MG63 (cell line): ENCODE results near the gene ANKRD60. TPM values are rescaled to one million over a fixed set of nuclear protein-coding genes. Genes with fewer than 3 reads are reported as not detected.

Experiments used
- DNase-seq: peaks from one replicate; pipeline ENCODE4 v3.0.0-alpha.2; 2020
- H3K27me3 ChIP-seq: fragments of 250-450 bp; sonication (Bioruptor Pico); 2 replicates; pipeline ENCODE4 v1.5.1; 2020; ENCODE audit warnings: mild to moderate bottlenecking, moderate library complexity
- H3K36me3 ChIP-seq: fragments of 250-450 bp; sonication (Bioruptor Pico); 2 replicates; pipeline ENCODE4 v1.5.1; 2020; ENCODE audit warnings: mild to moderate bottlenecking, moderate library complexity
- H3K4me3 ChIP-seq: fragments of 250-450 bp; sonication (Bioruptor Pico); 2 replicates; pipeline ENCODE4 v1.5.1; 2020; ENCODE audit warnings: mild to moderate bottlenecking, moderate library complexity
- H3K9me3 ChIP-seq: fragments of 250-450 bp; sonication (Bioruptor Pico); 2 replicates; pipeline ENCODE4 v1.5.1; 2020; ENCODE audit warnings: mild to moderate bottlenecking, moderate library complexity
- total RNA-seq: library from RNA; depleted of rRNA; stranded (reverse); fragments of >200 nt; shearing (Covaris generic); gene quantifications from 2 replicates; pipeline ENCODE4 v1.2.3, GENCODE V29; 2014; ENCODE audit warnings: low replicate concordance; rRNA removed

ANKRD60 gene
- not detected in 2 replicates for total RNA-seq

- 0 out of 2 replicates have a peak, but pooled peaks cover 4% of the 10 kb centered on the region for H3K27me3 ChIP-seq
Measured at GRCh38 chr20:58228484-58229197, at the start of gene ANKRD60. TSS of gene ANKRD60 (minus strand) at chr20:58228653. CDS start at chr20:58228653, 0 bp downstream.

GRCh38 chr20:58277578-58278472 lies 49.4 kb upstream of the ANKRD60 start:
- no peak for DNase-seq
- peaks cover 15% of the 10 kb centered on the region for H3K9me3 ChIP-seq

More at GRCh38 chr20:58228484-58229197, at the start of gene ANKRD60:
- Histone ChIP-seq H3K4me3 (peak within 1 kb of the TSS; percentile 39), H3K36me3 (no peaks in the 10 kb centered on the region), H3K9me3 (no peaks in the 10 kb centered on the region)
- DNase-seq, result peak; percentile 60

GRCh38 chr20:58277107-58277506 lies 48.7 kb upstream of the ANKRD60 start:
- no peaks in the 10 kb centered on the region for H3K27me3 ChIP-seq
- H3K4me3 ChIP-seq, result no peak overlapping the region
- DNase-seq, result no peak
- H3K36me3 ChIP-seq, result no peaks in the 10 kb centered on the region
- H3K9me3 ChIP-seq, result peaks cover 15% of the 10 kb centered on the region

More at GRCh38 chr20:58277578-58278472, 49.4 kb upstream of the ANKRD60 start:
- no peak overlapping the region for H3K4me3 ChIP-seq
- no peaks in the 10 kb centered on the region for H3K36me3 ChIP-seq
- H3K27me3 ChIP-seq, result no peaks in the 10 kb centered on the region

- no peak for DNase-seq
- H3K27me3 ChIP-seq, result no peaks in the 10 kb centered on the region
- H3K4me3 ChIP-seq, result no peak overlapping the region
- H3K36me3 ChIP-seq, result no peaks in the 10 kb centered on the region; the same call in 1 of the 2 replicates
- H3K9me3 ChIP-seq, result peaks cover 15% of the 10 kb centered on the region
Measured at GRCh38 chr20:58274384-58274783, 45.9 kb upstream of the ANKRD60 start.

- peak; percentile 34 for DNase-seq
- H3K9me3 ChIP-seq, result peaks cover 15% of the 10 kb centered on the region
- no peak overlapping the region for H3K4me3 ChIP-seq
- no peaks in the 10 kb centered on the region; the same call in 1 of the 2 replicates for H3K36me3 ChIP-seq
- no peaks in the 10 kb centered on the region for H3K27me3 ChIP-seq
Measured at GRCh38 chr20:58271606-58272351, 43.3 kb upstream of the ANKRD60 start.

GRCh38 chr20:58268936-58269619 lies 40.6 kb upstream of the ANKRD60 start:
- no peaks in the 10 kb centered on the region for H3K27me3 ChIP-seq

GRCh38 chr20:58268421-58268821 lies 40.0 kb upstream of the ANKRD60 start:
- Histone ChIP-seq H3K36me3 (peaks cover 10% of the 10 kb centered on the region), H3K9me3 (no peaks in the 10 kb centered on the region), H3K27me3 (no peaks in the 10 kb centered on the region), H3K4me3 (no peak overlapping the region)
- no peak for DNase-seq

More at GRCh38 chr20:58268936-58269619, 40.6 kb upstream of the ANKRD60 start:
- peaks cover 6% of the 10 kb centered on the region for H3K36me3 ChIP-seq
- no peak overlapping the region for H3K4me3 ChIP-seq
- DNase-seq, result no peak
- H3K9me3 ChIP-seq, result peaks cover 2% of the 10 kb centered on the region; the same call in 1 of the 2 replicates

GRCh38 chr20:58267389-58268215 lies 39.1 kb upstream of the ANKRD60 start:
- no peaks in the 10 kb centered on the region for H3K27me3 ChIP-seq

GRCh38 chr20:58264271-58264670 lies 35.8 kb upstream of the ANKRD60 start:
- no peak for DNase-seq
- H3K4me3 ChIP-seq, result no peak overlapping the region
- H3K27me3 ChIP-seq, result no peaks in the 10 kb centered on the region
- no peaks in the 10 kb centered on the region for H3K9me3 ChIP-seq
- H3K36me3 ChIP-seq, result peaks cover 10% of the 10 kb centered on the region

More at GRCh38 chr20:58267389-58268215, 39.1 kb upstream of the ANKRD60 start:
- H3K36me3 ChIP-seq, result peaks cover 10% of the 10 kb centered on the region
- no peaks in the 10 kb centered on the region for H3K9me3 ChIP-seq
- no peak for DNase-seq
- no peak overlapping the region for H3K4me3 ChIP-seq

- Histone ChIP-seq H3K4me3 (no peak overlapping the region), H3K27me3 (no peaks in the 10 kb centered on the region)
- DNase-seq, result no peak
Measured at GRCh38 chr20:58261660-58262059, 33.2 kb upstream of the ANKRD60 start.

GRCh38 chr20:58260006-58260405 lies 31.6 kb upstream of the ANKRD60 start:
- Histone ChIP-seq H3K36me3 (peaks cover 8% of the 10 kb centered on the region), H3K27me3 (no peaks in the 10 kb centered on the region), H3K4me3 (no peak overlapping the region), H3K9me3 (no peaks in the 10 kb centered on the region)
- no peak for DNase-seq

More at GRCh38 chr20:58261660-58262059, 33.2 kb upstream of the ANKRD60 start:
- peaks cover 14% of the 10 kb centered on the region for H3K36me3 ChIP-seq
- H3K9me3 ChIP-seq, result no peaks in the 10 kb centered on the region

GRCh38 chr20:58256842-58257241 lies 28.4 kb upstream of the ANKRD60 start:
- Histone ChIP-seq H3K4me3 (no peak overlapping the region), H3K36me3 (peaks cover 4% of the 10 kb centered on the region; the same call in 1 of the 2 replicates), H3K9me3 (peaks cover 8% of the 10 kb centered on the region), H3K27me3 (no peaks in the 10 kb centered on the region)
- DNase-seq, result no peak

GRCh38 chr20:58256307-58256706 lies 27.9 kb upstream of the ANKRD60 start:
- Histone ChIP-seq H3K4me3 (no peak overlapping the region), H3K27me3 (no peaks in the 10 kb centered on the region), H3K36me3 (peaks cover 4% of the 10 kb centered on the region; the same call in 1 of the 2 replicates), H3K9me3 (peaks cover 8% of the 10 kb centered on the region)
- no peak for DNase-seq

GRCh38 chr20:58254890-58255289 lies 26.4 kb upstream of the ANKRD60 start:
- DNase-seq, result no peak
- Histone ChIP-seq H3K36me3 (peaks cover 4% of the 10 kb centered on the region), H3K9me3 (peaks cover 8% of the 10 kb centered on the region), H3K4me3 (no peak overlapping the region), H3K27me3 (no peaks in the 10 kb centered on the region)

GRCh38 chr20:58251979-58252591 lies 23.6 kb upstream of the ANKRD60 start:
- Histone ChIP-seq H3K4me3 (no peak overlapping the region), H3K9me3 (peaks cover 8% of the 10 kb centered on the region), H3K36me3 (peaks cover 3% of the 10 kb centered on the region), H3K27me3 (no peaks in the 10 kb centered on the region)
- DNase-seq, result peak; percentile 58
